Cerebellar cortex (tissue), 1 donor: ENCODE measurements around the gene SEPTIN2.
A peak's percentile ranks its signal among the peaks of the same experiment; 100 is the strongest.
"Not testable (repeated sequence)": the region's sequence is repeated elsewhere in the genome, so short reads cannot be mapped to it uniquely, and the experiment has no call there.

Source experiments
- DNase-seq: peaks from one replicate; pipeline ENCODE4 v3.0.0-alpha.2; 2015; ENCODE audit warnings: low spot score

The SEPTIN2 gene

GRCh38 chr2:241314226-241315092, 1.3 kb upstream of the SEPTIN2 start:
- DNase-seq, result no peak

DNA sequence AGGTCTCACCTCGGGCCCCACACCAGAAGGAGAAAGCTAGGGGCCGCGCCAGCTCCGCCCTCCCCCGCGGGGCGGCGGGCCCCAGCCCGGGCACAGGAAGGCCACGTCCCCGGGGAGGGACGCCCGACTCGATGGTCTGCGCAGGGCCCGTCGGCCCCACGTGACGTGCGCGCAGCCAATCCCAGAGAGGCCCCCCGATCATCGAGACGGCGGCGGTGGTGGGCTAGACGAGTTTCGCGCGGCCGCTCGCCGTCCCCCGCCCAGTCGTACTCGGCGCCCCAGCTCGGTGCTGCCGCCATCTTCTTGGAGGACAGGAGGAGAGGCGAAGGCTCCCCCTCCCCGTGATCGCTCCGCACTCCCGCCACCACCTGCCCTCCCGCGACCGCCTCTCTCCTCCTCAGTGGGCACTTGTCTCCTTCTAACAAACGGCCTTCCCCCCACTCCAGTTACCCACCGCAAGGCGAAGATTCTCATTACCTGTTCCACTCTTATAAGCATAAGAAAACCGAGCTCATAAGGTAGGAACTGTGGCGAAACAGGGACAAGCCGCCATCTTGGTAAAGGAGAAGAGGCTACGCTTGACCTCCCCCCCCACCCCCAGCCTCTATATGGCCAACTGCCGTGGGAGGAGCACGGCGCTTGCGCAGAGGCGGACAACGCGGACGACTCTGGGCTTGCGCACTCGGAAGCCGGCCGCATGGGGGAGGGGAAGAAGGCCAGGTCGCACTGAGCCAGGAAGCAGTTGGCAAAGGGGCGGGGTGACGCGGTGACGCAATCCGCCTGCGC, 439 bp upstream of the SEPTIN2 start, which contains the start of gene HDLBP:
Gene HDLBP (minus strand): TSS at position 580 of the 786 bp plus-strand sequence. CDS start 48,803 bp downstream, outside the sequence.
- peak; percentile 97 for DNase-seq

- no peak for DNase-seq
These were observed 1.1 kb downstream of the SEPTIN2 start for GRCh38 chr2:241316825-241317224.

DNA sequence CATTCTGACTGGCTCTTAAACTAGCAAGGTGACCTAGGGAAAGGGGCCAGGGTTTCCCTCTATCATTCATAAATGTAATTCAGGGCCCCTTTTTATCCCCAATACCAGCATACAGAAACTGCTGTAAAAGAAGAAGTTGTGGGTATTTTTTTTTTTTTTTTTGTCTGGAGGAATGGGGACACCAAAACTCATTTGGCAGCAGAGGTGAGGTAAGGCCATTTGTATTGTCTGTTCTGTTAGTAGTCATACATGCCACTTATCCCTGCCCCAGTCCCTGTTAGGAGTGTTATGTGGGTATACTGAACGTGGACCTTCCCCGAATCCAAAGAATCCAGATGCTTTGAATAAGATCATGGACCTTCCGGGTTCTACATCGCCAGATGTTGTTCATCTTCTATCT, 1.7 kb downstream of the SEPTIN2 start:
- no peak for DNase-seq

GRCh38 chr2:241318830-241319229, 3.1 kb downstream of the SEPTIN2 start:
- not testable (repeated sequence) for DNase-seq

DNA sequence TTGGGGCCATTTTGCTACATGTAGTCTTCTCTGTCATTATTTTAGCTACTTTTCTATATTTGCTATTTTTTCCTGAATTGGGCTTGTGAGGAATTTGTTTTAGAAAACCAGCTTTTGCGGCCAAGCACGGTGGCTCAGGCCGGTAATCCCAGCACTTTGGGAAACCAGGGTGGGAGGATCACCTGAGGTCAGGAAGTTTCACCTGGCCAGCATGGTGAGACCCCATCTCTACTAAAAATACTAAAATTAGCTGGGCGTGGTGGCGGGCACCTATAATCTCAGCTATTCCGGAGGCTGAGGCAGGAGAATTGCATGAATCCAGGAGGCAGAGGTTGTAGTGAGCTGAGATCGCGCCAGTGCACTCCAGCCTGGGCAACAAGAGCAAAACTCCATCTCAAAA, 4.7 kb downstream of the SEPTIN2 start:
- DNase-seq, result no peak

GRCh38 chr2:241321033-241321432, 5.3 kb downstream of the SEPTIN2 start:
- no peak for DNase-seq

- DNase-seq, result no peak
These were observed 6.2 kb downstream of the SEPTIN2 start for GRCh38 chr2:241321886-241322285.

DNA sequence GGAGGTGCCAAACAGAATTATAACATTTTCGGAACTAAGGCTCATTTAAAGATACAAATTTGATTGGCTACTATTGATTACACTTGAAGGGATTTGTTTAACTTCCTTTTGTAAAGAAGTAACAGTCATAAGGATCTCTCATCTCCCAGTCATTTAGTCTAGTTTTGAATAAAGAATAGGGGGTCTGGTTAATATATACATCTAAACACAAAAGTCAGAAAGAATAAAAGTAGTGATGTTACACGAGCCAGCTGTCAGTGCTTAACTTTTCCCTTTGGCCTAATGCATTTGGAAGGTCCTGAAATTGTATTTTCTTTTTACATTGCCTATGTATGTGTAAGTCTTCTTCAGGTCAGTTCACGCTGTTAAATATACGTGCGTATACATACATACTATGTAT, 8.1 kb downstream of the SEPTIN2 start:
- no peak for DNase-seq

- DNase-seq, result no peak
These were observed 9.1 kb downstream of the SEPTIN2 start for GRCh38 chr2:241324775-241325174.

DNA sequence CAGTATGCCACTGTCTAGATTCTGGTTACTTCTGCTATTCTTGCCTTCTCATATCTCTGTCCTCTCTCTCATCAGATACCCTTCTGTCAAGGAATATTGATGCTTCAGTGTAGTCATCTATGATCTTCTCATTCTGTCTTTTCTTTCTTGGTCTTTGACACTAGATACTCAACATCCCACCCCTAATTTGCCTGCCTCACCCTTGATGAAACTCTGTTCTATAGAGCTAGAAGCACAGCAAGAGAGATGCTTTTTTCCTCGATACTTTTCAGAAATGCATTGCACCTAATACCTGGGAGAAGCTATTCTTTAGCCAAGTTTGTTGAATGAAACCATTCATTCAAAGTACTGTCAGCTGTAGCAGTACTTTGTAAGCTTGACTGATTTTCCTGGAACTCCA, 9.5 kb downstream of the SEPTIN2 start:
- DNase-seq, result no peak

DNA sequence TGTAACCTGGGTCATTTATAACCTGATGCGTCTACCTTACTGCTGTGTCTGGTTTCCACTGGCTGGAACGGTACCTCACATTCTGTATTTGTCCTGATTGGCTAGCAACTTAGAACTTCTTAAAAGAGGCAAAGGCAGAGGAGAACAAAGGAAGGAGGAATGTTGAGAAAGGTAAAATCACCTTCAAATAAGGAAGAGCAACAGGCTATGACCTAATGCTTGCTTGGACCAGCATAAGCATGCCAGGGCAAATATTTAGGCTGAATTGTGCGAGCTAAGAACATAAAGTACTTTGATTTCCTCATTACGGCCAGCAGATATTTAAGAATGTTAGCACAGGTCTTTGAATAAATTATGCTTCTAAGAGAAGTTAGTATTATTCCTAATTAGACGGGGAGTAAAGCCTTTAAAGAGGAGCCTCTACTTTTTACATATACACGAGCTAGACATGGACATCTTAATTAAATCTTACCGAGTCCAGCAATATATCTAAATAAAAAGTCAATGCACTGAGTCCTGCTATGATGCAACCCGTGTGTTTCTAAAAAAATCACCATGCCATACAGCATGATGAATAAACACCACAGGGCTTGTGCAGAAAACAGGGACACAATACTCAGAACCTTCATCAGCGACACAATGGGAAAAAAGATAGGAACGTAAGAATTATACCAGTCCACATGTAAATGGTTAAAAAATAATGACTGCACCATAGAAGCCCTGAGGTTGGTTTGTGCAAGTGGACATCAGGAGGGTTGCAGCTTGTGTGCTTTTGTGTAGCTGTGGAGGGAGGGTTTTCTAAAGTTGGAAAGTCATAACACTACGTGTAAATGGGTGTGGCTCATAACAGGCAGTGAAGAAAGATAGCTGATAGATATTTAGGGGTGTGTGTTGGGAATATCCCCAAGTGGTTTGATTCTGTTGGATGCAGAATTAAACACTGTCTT, 14.2 kb downstream of the SEPTIN2 start:
- no peak for DNase-seq

DNA sequence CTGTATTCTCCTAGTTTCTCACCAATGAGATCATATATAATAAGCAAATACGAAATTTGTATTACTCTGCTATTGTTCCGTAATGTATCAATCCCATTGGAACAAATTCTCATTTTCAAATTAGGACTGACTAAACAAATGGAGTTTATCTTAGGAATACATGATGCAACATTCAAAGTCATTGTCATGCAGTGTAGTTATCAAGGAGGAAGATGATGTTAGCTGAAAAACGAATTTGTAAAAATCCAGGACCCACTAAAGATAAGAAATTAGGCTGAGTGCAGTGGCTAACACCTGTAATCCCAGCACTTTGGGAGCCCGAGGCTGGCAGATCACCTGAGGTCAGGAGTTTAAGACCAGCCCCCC, 14.9 kb downstream of the SEPTIN2 start:
- DNase-seq, result no peak

DNA sequence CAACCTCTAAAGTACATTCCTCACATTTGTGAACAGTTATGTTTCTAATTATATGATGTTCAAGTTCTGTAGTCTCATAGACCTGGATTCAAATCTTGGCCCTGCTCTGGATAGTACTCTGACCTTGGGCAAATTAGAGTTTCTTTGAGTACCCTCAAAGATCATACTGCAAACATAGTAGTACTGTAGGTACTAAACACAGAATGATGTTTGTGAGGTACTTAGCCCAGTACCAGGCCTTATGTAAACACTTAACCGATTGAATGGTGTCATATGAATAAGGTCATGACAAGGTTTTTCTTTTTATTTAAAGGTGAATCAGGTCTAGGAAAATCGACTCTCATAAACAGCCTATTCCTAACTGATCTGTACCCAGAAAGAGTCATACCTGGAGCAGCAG, 19.1 kb downstream of the SEPTIN2 start:
- DNase-seq, result no peak

DNA sequence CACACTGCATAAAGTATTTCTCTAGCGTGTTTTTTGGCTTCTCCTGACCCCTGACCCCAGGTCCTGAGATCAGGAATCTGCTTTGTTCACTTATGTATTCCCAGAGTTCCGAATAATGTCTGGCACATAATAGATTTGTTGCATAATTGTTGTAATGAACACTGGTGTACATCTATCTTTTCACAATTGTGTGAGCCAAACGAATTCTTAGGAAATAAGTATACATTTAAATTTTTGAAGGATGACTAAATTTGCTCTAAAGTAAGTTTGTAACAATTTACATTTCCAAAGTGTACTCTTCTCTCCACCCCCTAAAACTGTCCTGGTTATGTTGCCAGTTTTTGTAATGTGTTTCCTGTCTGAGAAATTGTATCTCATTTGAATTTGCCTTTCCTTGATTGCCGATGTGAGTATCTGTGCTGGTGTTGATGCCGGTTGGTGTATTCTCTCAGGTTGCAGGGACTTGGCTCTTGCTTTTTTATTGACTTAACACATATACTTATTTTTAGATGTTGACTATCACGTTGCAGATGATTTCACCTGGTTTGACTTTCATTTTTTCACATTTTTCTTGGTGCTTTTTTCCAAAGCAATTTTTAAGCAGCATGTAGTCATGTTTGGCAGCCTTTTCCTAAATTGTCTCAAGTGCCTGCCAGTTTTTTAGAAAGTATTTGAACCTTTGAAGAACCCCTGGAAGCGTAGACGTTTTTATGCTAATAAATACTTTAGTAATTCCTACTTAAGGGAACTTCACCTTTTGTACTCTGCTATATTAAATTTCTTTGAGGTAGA, 24.3 kb downstream of the SEPTIN2 start:
- DNase-seq, result no peak

DNA sequence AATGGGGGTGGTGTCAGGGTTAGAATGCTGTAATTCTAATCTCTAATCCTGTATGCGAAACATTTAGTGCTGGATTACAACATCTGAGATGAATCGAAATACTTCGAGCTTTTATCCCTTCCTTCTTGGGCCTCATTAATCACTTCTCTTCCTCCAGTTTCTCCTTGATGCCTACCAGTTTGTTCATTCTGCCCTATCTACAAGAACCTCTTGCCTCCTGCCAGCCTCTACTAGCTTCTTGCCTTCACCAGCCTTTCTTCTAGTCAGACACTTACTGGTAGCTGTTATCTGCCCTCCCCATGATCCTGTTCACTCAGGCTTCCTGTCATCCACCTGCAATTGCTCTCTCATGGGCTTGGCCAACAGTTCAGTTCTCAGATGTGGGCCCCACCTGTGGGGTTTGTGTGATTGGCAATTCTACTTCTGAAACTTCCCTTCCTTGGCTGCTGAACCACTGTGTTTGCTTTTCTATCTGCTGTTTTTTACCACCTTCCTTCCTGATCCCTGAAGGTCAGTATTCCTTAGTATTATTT, 25.0 kb downstream of the SEPTIN2 start:
- DNase-seq, result no peak

DNA sequence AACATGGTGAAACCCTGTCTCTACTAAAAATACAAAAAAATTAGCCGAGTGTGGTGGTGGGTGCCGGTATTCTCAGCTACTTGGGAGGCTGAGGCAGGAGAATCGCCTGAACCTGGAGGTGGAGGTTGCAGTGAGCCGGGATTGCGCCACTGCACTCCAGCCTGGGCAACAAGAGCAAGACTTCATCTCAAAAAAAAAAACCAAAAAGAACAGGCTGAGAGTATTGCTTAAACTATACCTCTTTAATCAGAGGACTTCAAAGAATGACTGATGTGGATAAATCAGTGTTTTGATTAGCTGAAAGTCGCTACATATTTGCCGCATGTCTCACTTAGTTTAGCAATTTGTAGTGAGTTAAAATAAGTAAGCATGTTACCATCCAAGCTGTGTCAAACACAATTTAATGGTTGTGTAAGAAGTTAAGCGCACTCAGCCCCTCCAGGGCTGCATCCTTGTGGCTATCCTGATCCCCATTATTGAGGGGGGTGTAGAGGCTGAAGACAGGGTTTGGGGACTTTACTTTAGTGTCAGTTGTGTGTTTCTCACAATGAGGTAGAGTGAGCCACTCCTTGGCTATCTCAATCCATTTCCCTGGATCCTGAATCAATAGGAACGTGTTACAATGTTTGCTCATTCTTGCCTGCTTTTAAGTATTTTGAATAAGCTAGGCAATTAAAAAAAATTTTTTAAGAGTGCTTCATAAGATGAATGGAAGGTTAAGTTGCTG, 29.4 kb downstream of the SEPTIN2 start:
- no peak for DNase-seq

DNA sequence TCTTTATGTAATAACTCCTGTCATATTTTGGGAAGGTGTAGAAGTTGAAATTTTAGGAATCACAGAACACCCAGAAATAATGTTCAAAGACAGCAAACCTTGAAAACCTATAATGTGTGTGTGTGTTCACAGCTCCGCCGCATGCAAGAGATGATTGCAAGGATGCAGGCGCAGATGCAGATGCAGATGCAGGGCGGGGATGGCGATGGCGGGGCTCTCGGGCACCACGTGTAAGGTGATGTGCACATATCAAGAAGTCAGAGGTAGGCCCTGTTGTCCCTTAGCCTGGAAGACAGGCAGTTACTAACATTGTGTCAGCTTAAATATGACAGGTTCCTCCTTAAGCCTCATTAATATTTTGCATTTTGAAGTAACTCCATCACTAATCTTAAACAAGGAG, 34.2 kb downstream of the SEPTIN2 start:
- DNase-seq, result no peak

DNA sequence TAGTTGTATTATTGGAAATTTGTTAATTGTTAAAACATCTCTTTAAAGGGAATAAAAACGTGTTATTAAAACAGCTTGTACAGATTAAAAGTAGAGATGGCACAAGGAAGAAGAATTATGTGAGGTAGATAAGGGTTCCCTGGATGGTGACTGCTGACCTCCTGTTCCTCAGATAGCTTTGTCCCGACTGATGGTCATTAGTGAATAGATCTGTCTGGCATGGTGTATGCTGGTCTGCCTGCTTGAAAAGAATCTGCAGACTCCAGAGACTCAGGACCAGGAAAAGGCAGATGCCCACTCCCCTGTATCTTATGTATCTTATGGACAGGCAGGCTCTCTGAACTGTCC, 34.8 kb downstream of the SEPTIN2 start:
- no peak for DNase-seq

DNA sequence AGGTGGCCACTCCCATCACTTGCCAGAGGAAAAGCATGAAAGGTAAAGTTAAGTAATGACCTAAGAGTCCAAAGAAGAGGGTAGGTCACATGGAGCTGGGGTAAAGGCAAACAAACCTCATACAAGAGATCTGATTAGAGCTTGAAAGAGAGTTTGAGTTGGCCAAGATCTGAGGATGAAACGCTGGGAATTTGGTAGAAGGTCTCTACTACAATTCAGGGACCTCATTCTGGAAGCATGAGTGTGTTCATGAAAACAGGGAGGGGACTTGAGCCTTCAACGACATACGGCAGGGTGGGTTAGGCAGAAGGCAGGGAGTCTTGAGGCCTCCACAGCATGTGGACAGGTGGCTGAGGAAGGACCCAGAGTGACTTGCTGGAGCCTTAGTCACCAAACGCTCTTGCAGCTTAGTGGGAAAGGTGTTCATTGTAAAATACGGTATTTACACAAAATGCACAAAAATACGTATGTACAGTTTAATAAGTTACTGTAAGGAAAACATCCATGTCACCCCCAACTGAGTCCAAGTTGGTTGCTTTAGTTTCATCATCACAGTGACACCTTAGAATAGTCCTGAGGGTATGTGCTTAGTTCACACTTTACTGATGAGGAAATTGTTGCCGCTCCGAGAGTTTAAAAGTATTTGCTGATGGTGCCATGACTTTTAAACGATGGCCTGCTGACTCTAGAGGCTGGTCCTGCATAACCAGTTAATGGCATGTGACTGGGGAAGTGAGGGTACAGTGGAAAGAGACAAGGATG, 35.3 kb downstream of the SEPTIN2 start:
- DNase-seq, result no peak
